ENCODE measurements around the gene LMBRD1.
A peak's percentile ranks its signal among the peaks of the same experiment; 100 is the strongest.
"Not testable (repeated sequence)": the region's sequence is repeated elsewhere in the genome, so short reads cannot be mapped to it uniquely, and the experiment has no call there.

The LMBRD1 gene

DNA sequence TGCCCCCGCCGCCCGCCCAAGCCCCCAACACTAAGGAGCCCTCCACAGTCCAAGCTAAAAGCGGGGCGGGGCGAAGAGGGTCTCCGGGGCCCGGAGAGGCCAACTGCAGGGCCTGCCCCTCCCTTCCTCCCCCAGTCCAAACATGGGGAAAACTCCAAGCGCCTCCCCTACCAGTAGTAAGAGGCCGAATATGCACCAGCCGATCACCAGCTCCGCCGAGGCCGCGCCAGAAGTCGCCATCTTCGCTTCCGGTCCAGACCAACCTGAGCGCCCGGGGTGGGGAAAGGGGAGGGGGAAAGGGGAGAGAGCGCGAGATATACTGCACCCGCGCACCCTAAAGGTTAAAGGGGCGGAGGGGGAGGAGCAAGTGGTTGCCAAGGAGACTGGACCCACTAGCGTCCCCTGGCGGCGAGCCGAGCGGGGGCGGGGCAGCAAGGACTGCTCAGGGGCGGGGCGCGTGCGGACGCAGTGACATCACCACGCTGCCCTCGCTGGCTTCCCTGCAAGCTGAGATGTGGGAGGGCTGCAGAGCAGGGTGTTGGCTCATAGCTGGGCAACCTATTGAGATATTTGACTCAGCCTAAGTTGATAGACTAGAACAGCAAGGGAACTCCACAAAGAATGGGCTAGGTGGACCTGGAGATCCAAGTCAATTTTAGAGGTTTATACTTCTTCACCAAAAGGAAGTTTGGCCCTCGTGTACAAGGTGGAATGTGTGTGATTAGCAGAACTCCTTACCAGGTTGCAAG lies at the start of gene LMBRD1:
Gene LMBRD1, minus strand, starts transcription at position 369 of the 749 bp plus-strand sequence. Its CDS starts 129 bp downstream, at position 240.
- DNase-seq: peak; percentile 64

DNA sequence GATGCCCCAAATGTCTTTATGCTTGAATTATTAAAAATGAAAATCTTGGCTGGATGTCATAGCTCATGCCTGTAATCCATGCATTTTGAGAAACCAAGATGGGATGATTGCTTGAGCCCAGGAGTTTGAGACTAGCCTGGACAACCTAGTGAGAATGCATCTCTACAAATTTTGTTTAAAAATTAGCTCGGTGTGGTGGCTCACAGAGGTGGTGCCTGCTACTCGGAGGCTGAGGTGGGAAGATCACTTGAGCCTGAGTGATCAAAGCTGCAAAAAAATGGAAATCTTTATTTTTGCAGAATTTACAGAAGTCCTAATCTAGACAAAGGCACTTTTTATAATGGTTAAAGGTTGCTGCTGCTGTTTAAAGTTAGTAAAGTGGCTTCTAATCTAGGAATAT lies 49.5 kb upstream of the LMBRD1 start:
- DNase-seq: no peak

DNA sequence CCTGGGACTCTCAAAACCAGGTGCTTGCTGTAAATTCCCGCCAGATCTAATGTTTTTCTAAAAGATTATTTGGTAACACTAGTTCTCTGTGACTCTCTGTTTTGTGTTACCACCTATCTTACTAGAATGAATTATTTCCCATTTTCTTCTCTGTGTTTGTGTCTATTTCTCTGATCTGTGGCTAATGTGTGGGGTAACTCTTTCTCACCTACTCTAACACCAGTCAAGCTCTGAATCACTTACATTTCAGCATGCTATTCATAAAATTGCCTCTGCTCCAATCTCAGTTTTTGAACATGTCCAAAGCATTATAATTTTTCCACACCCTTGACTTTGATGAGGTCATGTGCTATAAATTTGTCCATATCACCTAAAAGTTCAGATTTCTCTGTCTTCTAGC lies 46.4 kb upstream of the LMBRD1 start:
- DNase-seq: no peak

DNA sequence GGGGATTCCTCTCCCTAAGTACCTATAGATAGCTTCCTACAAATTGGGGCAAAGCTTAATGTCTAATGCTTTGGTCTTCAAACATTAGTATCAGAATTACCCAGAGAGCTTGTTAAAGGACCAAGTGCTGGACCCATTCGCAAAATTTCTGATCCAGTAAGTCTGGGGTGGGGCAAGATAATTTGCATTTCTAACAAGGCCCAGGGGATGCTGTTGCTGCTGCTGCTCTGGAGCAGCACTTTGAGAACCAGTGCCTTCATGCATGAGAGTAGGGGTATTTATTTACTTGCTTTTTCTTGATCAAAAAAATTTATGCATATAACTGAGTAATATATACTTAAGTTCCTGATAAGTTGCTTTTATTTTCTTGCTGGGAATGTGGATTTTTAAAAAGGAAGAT lies 45.1 kb upstream of the LMBRD1 start:
- DNase-seq: no peak

DNA sequence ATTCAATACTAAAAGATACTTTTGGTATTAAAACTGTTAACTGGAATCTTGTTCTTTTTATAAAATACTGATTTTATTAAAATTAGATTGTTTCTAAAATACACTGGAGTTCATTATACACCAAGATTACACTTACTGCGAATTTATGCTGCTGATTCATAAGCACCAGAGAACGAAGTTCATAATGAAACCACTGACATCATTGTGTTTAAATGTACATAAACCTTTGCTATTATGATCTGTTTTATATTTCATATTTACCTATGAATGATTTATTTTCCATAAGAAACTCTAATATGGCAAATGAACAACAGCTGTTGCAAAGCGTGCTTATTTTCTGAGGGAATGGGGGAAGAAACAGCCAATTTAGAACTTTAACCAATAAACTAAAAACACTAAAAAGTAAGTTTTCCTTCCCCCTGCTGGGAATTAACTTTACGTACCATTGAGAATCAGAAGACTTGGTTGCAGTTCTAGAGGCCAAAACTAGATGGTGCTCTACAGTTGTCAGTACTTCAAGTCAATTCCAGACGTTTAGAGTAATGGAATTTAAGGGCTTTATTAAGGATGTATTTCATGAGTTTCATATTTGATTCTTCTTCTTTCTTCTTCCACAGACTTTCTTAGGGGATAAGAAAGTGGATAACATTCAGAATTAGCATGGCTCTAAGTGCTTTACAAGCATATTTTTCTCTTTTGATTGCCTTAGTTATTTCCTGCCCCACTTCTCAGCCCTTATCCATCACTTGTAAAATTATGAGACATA lies 38.8 kb upstream of the LMBRD1 start:
- DNase-seq: no peak

DNA sequence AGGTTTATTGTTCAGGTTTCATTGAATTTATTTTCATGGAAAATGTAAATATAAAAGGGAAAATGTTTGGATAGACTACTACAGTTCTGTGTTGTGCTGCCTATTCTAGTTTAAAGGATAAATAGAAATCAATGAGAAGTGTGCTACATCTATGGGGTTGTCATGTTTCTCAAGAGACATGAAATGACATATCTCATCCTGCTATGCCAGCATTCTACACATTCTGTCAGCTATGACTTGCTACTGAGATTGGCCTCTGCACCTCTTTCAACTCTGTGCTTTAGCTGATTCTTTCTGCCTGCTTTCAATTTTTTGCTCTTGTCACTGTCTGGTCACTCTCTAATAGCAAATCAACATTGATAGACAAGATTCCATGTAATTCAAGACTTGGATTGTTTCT lies 35.7 kb upstream of the LMBRD1 start:
- no peak for DNase-seq

DNA sequence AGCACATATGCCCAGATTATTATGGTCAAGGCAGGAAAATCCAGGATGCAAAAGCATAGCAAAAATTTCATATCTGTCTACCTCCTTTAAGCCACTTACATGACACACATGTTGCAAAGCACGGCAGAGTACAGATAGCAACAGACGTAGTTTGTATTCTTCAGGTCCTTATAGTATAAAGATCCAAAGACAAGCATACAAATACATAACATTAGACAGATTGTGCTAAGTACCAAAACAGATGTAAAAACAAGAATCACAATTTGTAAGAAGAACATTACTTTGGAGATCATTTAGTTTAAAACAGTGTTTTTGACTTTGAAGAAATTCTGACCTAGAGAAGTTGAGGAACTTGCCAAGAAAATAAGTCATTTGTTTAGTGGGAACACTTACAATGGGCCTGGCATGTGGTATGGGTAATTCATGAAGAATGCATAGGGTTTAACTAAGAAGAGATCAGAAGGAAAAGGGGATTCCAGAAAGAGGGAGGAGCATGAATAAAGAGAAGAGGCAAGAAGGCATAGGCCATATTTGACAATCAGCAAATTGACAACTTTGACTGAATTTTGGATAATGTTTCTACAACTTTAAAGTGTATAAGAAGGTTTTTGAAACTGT lies 30.6 kb upstream of the LMBRD1 start:
- DNase-seq: no peak

DNA sequence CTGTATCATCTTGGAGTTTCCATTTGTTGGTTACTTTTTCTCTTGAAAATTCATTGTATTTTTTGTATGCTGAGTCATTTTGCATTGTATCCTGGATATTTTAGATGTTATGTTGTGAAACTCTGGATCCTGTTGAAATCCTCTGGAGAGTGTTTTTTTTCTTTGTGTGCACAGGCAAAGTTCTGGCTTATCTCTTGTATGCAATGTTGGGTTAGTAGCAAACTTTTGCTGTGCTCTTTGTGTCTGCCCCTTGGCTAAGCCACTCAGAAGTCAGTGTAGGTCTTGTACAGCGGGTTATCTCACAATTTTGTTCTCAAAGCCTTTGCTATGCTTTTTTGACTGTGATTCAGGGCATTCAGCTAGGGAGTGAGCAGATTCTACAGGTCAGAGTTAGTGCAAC lies 29.1 kb upstream of the LMBRD1 start:
- no peak for DNase-seq

DNA sequence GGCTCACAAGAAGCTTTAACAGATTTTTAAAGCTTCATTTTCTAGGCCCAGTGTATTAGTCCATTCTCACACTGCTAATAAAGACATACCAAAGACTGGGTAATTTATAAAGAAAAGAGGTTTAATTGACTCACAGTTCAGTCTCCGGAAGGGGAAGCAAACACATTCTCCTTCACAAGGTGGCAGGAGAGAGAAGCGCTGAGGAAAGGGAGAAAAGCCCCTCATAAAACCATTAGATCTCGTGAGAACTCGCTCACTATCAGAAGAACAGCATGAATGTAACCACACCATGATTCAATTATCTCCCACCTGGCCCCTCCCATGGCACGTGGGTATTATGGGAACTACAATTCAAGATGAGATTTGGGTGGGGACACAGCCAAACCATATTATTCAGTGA lies 27.5 kb upstream of the LMBRD1 start:
- not testable (repeated sequence) for DNase-seq

DNA sequence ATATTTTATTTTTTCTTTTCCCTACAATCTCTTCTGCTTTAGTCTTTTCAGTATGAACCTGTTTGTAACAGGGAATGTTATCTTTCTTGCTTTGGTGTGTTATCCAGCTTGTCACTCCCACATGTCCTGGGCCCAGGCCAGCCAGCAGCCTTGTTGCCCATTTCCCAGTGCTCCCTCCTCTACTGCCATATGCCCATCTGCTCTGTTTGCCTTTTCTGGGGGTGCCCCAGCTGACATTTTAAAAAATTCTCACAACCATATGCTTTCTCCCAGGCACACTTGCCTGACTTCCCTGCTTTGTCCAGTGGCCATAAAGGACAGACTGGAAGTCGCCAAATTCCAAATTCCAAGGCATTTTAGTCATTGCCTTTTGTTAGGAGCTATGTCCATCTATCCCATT lies 23.6 kb upstream of the LMBRD1 start:
- DNase-seq: no peak

DNA sequence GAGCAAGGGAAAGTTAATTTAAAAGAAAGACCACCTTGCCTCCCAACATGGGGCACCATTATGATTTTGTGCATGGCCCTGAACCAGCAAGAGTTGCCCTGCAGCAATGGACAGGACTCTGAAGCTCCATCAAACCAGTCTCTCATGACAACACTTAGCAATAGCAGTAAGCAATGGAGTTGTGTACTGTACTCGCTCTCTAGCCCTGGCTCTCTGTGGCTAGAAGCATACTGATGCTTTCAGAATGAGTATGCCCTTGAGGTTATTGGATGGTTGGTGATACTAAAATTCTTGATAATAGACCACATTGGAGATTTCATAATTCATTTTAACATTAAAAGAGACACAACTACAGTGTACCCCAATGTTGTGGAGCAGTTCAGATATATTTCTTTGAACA lies 23.2 kb upstream of the LMBRD1 start:
- no peak for DNase-seq

DNA sequence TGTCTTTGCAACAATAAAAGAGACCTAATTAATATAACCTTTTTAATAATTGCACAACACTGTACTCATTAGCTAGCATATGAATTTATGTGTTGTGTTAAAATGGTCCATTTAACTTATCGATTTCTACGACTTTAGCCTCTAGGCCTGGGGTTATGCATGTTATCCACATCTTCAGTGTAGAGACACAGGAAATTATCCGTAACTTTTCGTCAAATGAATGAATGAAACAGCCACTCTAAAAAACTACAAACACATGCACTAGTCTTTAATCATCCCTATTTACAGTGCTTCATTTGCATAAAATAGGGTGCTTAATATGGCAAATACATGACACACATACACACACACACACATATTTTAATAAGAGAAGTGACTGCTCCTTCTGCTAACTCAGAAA lies 22.3 kb upstream of the LMBRD1 start:
- no peak for DNase-seq

DNA sequence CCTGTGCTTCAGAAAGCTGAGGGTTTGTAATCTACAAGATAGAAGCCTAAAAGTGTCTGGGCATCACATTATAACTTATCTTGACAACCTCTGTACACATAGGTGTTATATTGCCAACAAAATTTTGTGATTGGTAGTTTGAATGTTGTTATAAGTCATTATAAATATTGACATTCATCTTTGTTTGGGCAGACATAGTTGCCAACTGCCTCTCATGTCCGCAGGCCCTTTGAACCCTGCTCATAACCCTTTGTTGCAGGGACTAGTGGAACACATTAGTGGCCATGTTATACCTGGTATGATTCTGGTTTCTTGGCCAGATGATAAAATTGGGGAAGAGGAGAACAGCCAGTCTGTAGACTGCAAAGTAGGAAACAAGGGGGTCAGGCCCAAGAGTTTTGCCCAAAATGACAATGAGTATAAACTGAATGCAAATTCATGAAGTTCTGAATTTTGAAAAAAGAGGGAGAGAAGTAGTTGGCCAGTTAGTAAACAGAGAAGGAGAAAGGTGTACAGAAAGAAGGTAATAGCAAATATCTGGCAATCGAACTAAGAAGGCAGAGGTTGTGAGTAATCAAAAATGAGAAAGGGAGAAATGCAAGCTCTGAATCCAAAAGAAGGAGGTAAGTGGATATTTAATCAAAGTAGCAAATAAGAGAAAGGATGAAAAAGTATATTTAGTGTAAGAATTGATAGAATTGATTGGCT lies 21.6 kb upstream of the LMBRD1 start:
- no peak for DNase-seq

DNA sequence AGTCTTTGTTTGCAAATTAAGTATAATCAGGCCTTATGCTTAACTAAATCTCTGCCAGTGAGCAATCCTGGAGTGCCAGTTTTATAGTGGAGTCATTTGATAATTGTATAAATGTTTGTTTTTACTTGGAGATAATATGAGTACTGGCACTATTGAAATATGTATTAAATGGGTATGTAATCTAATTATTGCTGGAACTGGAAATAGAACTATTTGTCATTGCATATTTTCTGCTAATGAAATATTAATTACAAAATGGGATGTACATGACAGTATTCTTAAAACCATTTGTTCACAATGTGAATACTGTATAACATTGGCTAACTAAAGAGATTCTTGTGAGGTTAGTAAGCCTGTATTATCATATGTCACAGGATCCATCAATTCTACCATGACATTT lies 20.5 kb upstream of the LMBRD1 start:
- no peak for DNase-seq

DNA sequence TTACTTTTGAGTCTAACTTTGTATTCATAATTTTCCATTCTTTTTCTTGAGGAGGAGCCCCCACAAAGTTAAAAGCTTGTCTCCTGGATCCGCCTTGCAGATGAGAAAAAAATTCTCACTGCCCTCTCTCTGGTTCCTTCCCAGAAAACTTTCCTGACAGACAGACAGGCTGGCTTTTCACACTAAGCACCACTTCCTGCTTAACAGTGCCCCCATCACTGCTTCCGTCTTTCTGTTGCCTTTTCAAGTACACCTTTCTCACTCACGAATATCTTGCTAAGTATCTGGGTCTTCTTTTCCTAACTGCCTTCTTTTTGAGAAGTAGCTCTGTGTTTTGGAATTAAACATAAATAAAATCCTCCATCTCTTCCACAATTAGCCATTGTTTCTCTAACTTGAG lies 19.8 kb upstream of the LMBRD1 start:
- DNase-seq: no peak

DNA sequence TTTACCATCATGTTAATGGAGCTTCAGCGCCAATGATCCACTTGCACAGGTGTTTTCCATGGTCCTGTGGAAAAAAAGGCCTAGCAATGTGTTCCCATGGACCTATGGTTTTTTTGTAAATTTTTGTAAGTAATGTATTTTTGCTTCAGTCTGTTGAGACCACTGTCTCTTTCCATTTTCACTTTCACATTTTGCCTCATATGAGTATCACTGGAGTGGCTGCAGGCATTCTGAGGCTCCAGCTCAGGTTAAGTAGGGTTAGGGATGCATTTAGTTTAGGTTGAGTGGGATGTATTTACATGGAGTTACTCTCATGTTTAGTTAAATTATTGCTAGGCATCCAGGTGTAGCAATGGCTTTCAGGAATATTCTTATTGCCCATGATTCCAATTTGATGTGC lies 19.2 kb upstream of the LMBRD1 start:
- DNase-seq: no peak

DNA sequence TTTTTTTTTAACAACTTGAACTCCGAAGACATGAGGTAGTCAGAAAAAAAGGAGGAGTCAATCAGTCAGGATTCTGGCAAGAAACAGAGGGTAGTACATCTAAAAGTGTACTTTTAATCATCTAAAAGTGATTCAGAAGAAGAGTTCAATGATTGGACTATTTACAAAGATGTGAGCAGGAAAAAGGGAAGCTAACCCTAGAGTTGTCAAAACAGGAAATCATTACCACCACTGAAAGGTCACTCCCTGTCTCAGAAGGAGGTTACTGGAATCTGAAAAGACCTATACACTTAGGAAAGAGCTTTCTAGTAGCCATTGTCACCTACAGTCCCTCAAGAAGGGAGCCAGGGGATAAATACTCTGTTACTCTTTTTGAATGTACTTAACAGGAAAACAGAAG lies 16.7 kb upstream of the LMBRD1 start:
- DNase-seq: no peak

DNA sequence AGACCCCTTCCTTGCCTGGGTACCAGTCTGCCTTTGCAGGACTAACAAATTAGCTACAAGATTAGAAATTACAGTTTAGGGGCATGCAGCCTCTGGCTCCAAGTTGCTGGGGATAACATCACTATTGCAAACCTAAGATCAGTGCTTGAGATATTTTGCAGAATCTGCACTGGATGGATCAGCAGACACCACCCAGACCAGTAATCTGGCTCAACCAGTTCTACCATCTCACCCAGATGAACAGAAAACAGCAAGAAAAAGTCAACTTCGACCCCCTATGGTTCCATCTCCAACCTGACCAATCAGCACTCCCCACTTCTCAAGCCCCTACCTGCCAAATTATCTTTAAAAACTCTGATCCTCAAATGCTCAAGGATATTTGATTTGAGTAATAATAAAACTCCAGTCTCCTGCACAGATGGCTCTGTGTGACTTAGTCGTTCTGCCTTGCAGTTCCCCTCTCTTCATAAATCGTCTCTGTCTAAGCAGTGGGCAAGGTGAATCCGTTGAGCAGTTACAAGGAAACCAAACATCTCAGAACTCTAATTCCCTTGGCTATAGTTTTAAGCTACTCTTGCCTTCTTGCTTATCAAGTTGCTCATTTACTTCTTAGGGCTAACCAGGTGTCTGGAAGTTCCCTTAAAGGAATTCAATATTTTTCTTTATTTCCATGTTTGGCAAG lies 16.1 kb upstream of the LMBRD1 start:
- DNase-seq: no peak

DNA sequence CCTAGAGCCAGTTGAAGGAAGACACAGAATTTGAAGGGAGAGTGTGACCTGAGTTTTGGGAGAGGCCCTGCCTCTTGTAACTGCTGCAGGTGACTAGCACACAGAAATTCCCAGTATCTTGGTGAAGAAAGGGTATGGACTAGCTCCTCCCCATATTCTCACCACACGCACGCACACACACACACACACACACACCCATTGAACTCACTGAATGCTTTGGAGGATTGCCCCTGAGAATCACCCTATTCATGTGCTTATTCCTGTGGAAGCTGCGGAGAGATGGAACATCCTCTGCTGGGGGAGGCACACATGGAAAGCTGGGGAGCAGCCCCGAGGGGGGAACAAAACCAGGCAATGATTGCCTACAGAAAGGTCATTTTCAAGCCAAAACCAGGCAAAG lies 6.2 kb upstream of the LMBRD1 start:
- DNase-seq: no peak

DNA sequence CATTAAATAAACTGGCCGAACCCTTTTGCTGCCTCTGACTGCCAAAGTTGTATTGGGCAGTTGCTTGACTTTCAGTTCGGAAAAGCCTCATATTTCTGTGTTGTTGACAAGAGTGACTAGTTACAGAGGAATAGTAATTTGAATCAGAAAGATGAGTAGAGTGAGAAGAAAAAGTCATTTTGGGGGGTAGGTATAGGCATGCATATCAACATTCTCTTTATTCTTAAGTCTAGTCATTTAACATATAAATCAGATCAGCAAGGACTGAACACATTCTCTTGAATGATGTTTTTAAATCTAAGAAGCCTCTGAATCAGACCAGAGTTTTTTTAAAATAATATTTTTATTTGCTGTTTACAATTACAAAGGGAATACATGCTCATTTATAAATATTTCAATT lies 4.9 kb upstream of the LMBRD1 start:
- no peak for DNase-seq

DNA sequence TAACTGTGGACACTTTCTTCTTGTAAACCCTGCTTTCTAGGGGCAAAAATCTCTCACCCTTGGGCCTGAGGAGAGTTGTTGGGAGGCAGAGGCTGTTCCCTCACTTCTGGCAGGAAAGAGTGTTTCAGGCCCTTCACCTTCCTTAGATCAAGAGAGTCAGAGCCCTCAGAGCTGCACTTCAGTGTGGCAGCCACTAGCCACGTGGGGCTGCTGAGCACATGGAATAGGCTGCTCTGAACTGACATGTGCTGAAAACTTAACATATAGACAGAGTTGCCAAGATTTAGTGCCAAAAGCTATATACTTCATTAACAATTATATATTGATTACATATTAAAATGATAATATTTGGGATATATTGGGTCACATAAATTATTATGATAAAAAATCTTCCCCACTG lies 4.4 kb upstream of the LMBRD1 start:
- no peak for DNase-seq

DNA sequence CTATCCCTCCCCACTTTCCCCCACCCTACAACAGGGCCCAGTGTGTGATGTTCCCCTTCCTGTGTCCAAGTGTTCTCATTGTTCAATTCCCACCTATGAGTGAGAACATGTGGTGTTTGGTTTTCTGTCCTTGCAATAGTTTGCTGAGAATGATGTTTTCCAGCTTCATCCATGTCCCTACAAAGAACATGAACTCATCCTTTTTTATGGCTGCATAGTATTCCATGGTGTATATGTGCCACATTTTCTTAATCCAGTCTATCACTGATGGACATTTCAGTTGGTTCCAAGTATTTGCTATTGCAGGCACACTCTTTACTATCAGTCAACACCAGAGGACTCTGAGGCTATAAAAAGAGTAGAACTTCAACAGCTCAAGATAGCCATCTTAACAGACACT lies 2.0 kb upstream of the LMBRD1 start:
- not testable (repeated sequence) for DNase-seq

DNA sequence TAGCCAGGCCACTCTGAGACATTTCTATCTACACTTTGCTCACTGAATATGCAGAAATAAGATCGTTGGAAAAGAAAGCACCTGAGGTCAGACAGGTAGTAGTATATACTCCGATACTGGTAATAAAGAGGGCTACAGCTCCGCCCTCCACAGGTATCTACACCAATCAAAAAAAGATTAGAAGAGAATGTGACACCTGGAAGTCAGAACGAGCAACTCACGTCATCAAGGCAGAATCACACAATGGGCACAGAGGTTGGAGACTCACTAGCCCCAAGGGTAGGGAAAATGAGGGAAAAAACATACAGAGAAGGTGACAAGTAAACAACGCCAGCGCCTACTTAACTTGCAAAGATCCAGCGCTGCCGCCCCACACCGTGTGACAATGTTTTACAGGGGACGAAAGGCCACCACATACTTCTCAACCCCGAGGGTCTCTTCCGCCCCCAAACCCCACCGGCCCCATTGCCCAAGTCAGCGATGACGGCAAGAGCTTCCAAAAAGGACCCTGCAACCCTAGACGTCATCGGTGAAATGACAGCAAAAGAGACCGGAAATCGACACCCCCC lies 653 bp downstream of the LMBRD1 start:
- DNase-seq: no peak
